Common myeloid progenitor, CD34-positive (primary cell): Measurements from ENCODE around the gene IQGAP3.

Experiments used
- CTCF ChIA-PET: fragments of 350-600 bp; sonication (Branson Sonifier 250); formaldehyde crosslinking; loops from one replicate; lab custom pipeline; 2021; ENCODE audit warnings: antibody characterized with exemption; lab: Charles Lee
- POLR2A ChIA-PET: fragments of 350-600 bp; sonication (Branson Sonifier 250); formaldehyde crosslinking; loops from one replicate; lab custom pipeline; 2021; ENCODE audit warnings: antibody characterized with exemption; lab: Charles Lee
- DNase-seq, 3 donors: peaks; one replicate each; pipeline versions ENCODE4 v3.0.0 to v3.0.0-alpha.2; 2013
- H3K27ac ChIP-seq, 2 experiments: 1 replicate in 1 of 2; 2 replicates in 1 of 2; pipeline ENCODE4 v1.7.0; 2013; ENCODE audit warnings: inconsistent platforms in 2 of 2, low read length in 2 of 2, mild to moderate bottlenecking in 2 of 2, low read depth in 1 of 2, moderate library complexity in 1 of 2; ENCODE audit not compliant: severe bottlenecking in 2 of 2, insufficient read depth in 1 of 2, poor library complexity in 1 of 2
- H3K27me3 ChIP-seq, 5 experiments: replicated peaks in 2 of 5; 1 replicate in 3 of 5; 2 replicates in 2 of 5; pipeline versions ENCODE4 v1.6.1 to v1.7.0; 2013; ENCODE audit warnings: low read length in 4 of 5, mild to moderate bottlenecking in 2 of 5, moderate library complexity in 2 of 5, inconsistent platforms in 1 of 5; ENCODE audit not compliant: insufficient read depth in 5 of 5, control insufficient read depth in 4 of 5
- H3K36me3 ChIP-seq, 4 experiments: 1 replicate in 2 of 4; 2 replicates in 2 of 4; pipeline versions ENCODE4 v1.6.1 to v1.7.0; 2013; ENCODE audit warnings: low read length in 3 of 4, control low read depth in 1 of 4, mild to moderate bottlenecking in 1 of 4; ENCODE audit not compliant: control insufficient read depth in 4 of 4, insufficient read depth in 4 of 4
- H3K4me1 ChIP-seq, 4 experiments: 1 replicate in 3 of 4; 2 replicates in 1 of 4; pipeline versions ENCODE4 v1.6.1 to v1.7.1; 2013; ENCODE audit warnings: low read length in 3 of 4, mild to moderate bottlenecking in 3 of 4, control low read depth in 1 of 4, inconsistent platforms in 1 of 4, moderate library complexity in 1 of 4; ENCODE audit not compliant: control insufficient read depth in 4 of 4, insufficient read depth in 4 of 4; ENCODE audit errors: control extremely low read depth in 1 of 4
- H3K4me3 ChIP-seq, 7 experiments: 1 replicate in 4 of 7; 2 replicates in 3 of 7; pipeline versions ENCODE4 v1.5.1 to v1.7.0; 2013; ENCODE audit warnings: mild to moderate bottlenecking in 7 of 7, low read length in 6 of 7, moderate library complexity in 6 of 7, inconsistent platforms in 2 of 7, low read depth in 2 of 7, control low read depth in 1 of 7; ENCODE audit not compliant: insufficient read depth in 4 of 7, control insufficient read depth in 1 of 7; ENCODE audit errors: extremely low read depth in 1 of 7
- H3K9me3 ChIP-seq, 5 experiments: 1 replicate in 4 of 5; 2 replicates in 1 of 5; pipeline versions ENCODE4 v1.6.1 to v1.7.1; 2013; ENCODE audit warnings: low read length in 4 of 5, mild to moderate bottlenecking in 2 of 5, inconsistent platforms in 1 of 5, low read depth in 1 of 5, moderate library complexity in 1 of 5; ENCODE audit not compliant: control insufficient read depth in 4 of 5, insufficient read depth in 2 of 5; ENCODE audit errors: control extremely low read depth in 1 of 5
- WGBS: methylation state at CpG from one replicate; pipeline ENCODE4 v1.1.5; 2013; ENCODE audit not compliant: insufficient coverage; 5-methylcytosine and 5-hydroxymethylcytosine counted together

IQGAP3 gene

DNA sequence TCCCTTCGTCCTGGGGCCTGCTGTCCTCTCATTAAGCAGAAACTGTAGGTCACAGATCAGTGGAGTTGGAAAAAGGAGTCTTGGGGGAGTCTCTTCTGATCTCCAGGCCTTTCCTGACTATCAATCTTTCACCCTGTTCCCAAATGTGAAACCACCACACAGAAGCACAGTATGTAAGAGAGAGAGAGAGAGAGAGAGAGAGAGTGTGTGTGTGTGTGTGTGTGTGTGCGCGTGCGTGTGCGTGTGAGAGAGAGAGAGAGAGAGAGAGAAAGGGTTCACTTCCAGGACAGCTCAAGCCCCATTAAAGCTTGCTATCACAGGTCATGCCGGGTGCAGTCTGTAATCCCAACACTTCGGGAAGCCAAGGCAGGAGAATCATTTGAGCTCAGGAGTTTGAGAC lies 5.7 kb upstream of the IQGAP3 start:
- WGBS, result no CpG with 5 or more reads among the region's 7 CpGs
- no peak overlapping the region for H3K4me3 ChIP-seq
- no peaks in the 10 kb centered on the region for H3K27me3 ChIP-seq
- POLR2A ChIA-PET, result no interaction called here
- DNase-seq, result peak in 2 of 3 donors; percentile 38 to 58
- H3K9me3 ChIP-seq, result no peaks in the 10 kb centered on the region
- H3K27ac ChIP-seq, result no peak overlapping the region
- H3K4me1 ChIP-seq, result peaks cover 0 to 37% (median 30%) of the 10 kb centered on the region in 4 experiments
- CTCF ChIA-PET, result interaction anchor here (1.1 kb wide), 1 partner anchor 30 kb away, joined by 3 read pairs; no protein-coding TSS in a partner anchor
- no peaks in the 10 kb centered on the region for H3K36me3 ChIP-seq

- ChIA-PET CTCF (interaction anchor here (1.1 to 1.8 kb wide), 2 partner anchors 31 to 97 kb away, joined by 3 to 4 read pairs; no protein-coding TSS in a partner anchor), POLR2A (no interaction called here)
- H3K4me3 ChIP-seq, result no peak overlapping the region
- H3K36me3 ChIP-seq, result no peaks in the 10 kb centered on the region
- peaks cover 0 to 35% (median 28%) of the 10 kb centered on the region in 4 experiments for H3K4me1 ChIP-seq
- no peaks in the 10 kb centered on the region for H3K9me3 ChIP-seq
- H3K27ac ChIP-seq, result no peak overlapping the region
- no peaks in the 10 kb centered on the region for H3K27me3 ChIP-seq
- WGBS, result 92% methylated on average over 2 of the region's 3 CpGs
- DNase-seq, result no peak
Observed at GRCh38 chr1:156577550-156577949, 5.2 kb upstream of the IQGAP3 start.

DNA sequence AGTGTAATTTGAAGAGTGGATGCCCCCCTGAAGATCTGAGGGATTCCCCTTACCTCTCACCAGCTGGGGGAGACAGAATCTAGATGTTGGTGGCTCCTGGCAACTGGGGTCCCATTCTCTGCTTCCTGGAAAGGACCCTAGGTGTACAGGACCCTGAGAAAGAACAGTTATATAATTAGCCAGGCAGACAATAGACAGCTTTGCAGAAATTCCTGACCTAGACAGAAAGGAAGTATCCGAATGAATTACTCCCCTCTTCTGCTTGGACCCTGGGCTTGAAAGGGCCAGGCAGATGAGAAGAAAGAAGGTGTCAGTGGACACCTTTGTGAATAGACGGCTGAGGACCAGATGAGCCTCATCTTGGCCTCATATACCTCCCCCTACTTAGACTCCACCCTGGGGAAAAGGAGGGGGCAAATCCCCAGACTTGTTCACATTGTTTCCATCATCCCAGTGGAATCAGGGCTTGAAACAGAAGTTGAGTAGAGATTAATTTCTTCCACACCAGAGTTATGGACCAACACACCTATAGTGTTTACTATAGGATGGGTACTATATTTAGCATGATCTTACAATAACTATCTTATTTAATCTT lies 1.8 kb upstream of the IQGAP3 start:
- Histone ChIP-seq H3K4me1 (peaks cover 11 to 30% (median 26%) of the 10 kb centered on the region in 4 experiments), H3K27me3 (no peaks in the 10 kb centered on the region), H3K27ac (no peak overlapping the region), H3K4me3 (no peak overlapping the region), H3K36me3 (no peaks in the 10 kb centered on the region), H3K9me3 (no peaks in the 10 kb centered on the region)
- ChIA-PET CTCF (interaction anchor here (0.9 to 2.3 kb wide), 6 partner anchors 8 to 93 kb away, joined by 3 to 6 read pairs (median 4); no protein-coding TSS in a partner anchor), POLR2A (no interaction called here)
- no peak for DNase-seq
- WGBS, result 100% methylated on average over 1 of the region's 2 CpGs

DNA sequence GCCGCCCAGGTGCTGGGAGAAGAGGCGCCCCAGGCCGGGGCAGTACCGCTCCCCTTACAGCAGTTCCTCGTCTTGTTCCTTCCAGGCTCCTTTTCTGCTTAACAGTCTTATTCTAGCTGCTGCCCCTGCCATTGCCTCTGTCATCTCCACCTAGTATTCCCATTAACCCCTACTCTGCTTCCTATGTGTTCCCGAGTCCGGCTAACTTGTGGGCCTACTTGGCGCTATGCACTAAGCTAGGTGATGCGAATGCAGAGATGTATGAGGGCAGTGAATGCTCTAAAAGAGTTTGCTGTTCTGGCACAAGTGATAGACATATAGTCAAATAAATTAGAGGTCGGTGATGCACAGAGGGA lies 276 bp upstream of the IQGAP3 start:
- peak overlapping the region in 5 of 7 experiments; percentile 60 to 88 (median 85) for H3K4me3 ChIP-seq
- 44% methylated on average over 6 of the region's 10 CpGs for WGBS
- no peak for DNase-seq
- ChIA-PET CTCF (interaction anchor here (1.0 to 2.0 kb wide), 3 partner anchors 36 to 68 kb away, joined by 3 to 4 read pairs (median 4); no protein-coding TSS in a partner anchor), POLR2A (no interaction called here)
- no peaks in the 10 kb centered on the region for H3K27me3 ChIP-seq
- no peak overlapping the region for H3K27ac ChIP-seq
- peaks cover 11 to 23% (median 22%) of the 10 kb centered on the region in 4 experiments for H3K4me1 ChIP-seq
- H3K9me3 ChIP-seq, result no peaks in the 10 kb centered on the region
- H3K36me3 ChIP-seq, result peaks cover 0 to 4% (median under 1%) of the 10 kb centered on the region in 4 experiments

GRCh38 chr1:156571261-156571852 lies 1.0 kb downstream of the IQGAP3 start:
- Histone ChIP-seq H3K9me3 (no peaks in the 10 kb centered on the region), H3K36me3 (peaks cover 0 to 11% (median 1%) of the 10 kb centered on the region in 4 experiments), H3K4me3 (peak overlapping the region in 6 of 7 experiments; percentile 60 to 88 (median 78)), H3K4me1 (peaks cover 11 to 24% (median 22%) of the 10 kb centered on the region in 4 experiments), H3K27ac (no peak overlapping the region), H3K27me3 (no peaks in the 10 kb centered on the region)
- ChIA-PET CTCF (interaction anchor here (0.7 to 2.0 kb wide), 11 partner anchors 16 to 137 kb away, joined by 3 to 10 read pairs (median 4); no protein-coding TSS in a partner anchor), POLR2A (interaction anchor here (1.7 kb wide), 1 partner anchor 59 kb away, joined by 4 read pairs; no protein-coding TSS in a partner anchor)
- DNase-seq, result peak; percentile 28 to 84 (median 78)
- 50% methylated on average over 1 of the region's 4 CpGs for WGBS

- ChIA-PET CTCF (interaction anchor here (0.8 to 1.7 kb wide), 2 partner anchors 14 to 15 kb away, joined by 3 to 6 read pairs; partner anchors contain the start of gene TTC24), POLR2A (no interaction called here)
- H3K27me3 ChIP-seq, result no peaks in the 10 kb centered on the region
- H3K9me3 ChIP-seq, result no peaks in the 10 kb centered on the region
- no peak overlapping the region for H3K4me3 ChIP-seq
- H3K36me3 ChIP-seq, result peaks cover 3 to 56% (median 25%) of the 10 kb centered on the region in 4 experiments
- 81% methylated on average over 4 of the region's 4 CpGs for WGBS
- no peak for DNase-seq
- no peak overlapping the region for H3K27ac ChIP-seq
- H3K4me1 ChIP-seq, result peaks cover 6 to 11% (median 8%) of the 10 kb centered on the region in 4 experiments
Observed at GRCh38 chr1:156566436-156566835, 5.9 kb downstream of the IQGAP3 start.
